SK-N-SH treated with all-trans-retinoic acid at 6 μM for 48 hours (cell line): ENCODE results near the gene NFIX.

Source experiments
- ATAC-seq: fragments of 200-7000 bp; cut with Tn5 transposase; 3 replicates; pipeline ENCODE4 v1.9.1; 2020; ENCODE audit warnings: mild to moderate bottlenecking, moderate library complexity
- ARNTL ChIP-seq: fragments of 450-650 bp; formaldehyde crosslinking; IDR thresholded peaks from 2 replicates; pipeline ENCODE4 v1.5.0; 2020; ENCODE audit warnings: low read depth, mild to moderate bottlenecking, moderate library complexity, borderline replicate concordance
- BACH2 ChIP-seq: fragments of 250-450 bp; sonication (Bioruptor Pico); IDR thresholded peaks from 2 replicates; pipeline ENCODE4 v1.9.0; 2021; ENCODE audit warnings: mild to moderate bottlenecking, borderline replicate concordance
- CREB5 ChIP-seq: fragments of 250-450 bp; sonication (Bioruptor Pico); IDR thresholded peaks from 2 replicates; pipeline ENCODE4 v1.5.1; 2020; ENCODE audit warnings: low read depth, mild to moderate bottlenecking, moderate library complexity
- GLIS3 ChIP-seq: fragments of 250-450 bp; sonication (Bioruptor Pico); IDR thresholded peaks from 2 replicates; pipeline ENCODE4 v1.5.0; 2020; ENCODE audit warnings: mild to moderate bottlenecking, moderate library complexity
- ISL1 ChIP-seq: fragments of 250-450 bp; sonication (Bioruptor Pico); IDR thresholded peaks from 2 replicates; pipeline ENCODE4 v2.1.2; 2022; ENCODE audit warnings: mild to moderate bottlenecking, moderate library complexity
- OSR1 ChIP-seq: fragments of 250-450 bp; sonication (Bioruptor Pico); IDR thresholded peaks from 2 replicates; pipeline ENCODE4 v1.8.0; 2022; ENCODE audit warnings: moderate library complexity, mild to moderate bottlenecking, inconsistent platforms
- PPARA ChIP-seq: fragments of 250-450 bp; sonication (Bioruptor Pico); IDR thresholded peaks from 2 replicates; pipeline ENCODE4 v1.5.0; 2020; ENCODE audit warnings: mild to moderate bottlenecking, borderline replicate concordance
- RARB ChIP-seq: fragments of 250-450 bp; sonication (Bioruptor Pico); IDR thresholded peaks from 2 replicates; pipeline ENCODE4 v1.8.0; 2021; ENCODE audit warnings: mild to moderate bottlenecking, moderate library complexity
- SNAI2 ChIP-seq: fragments of 250-450 bp; sonication (Bioruptor Pico); IDR thresholded peaks from 2 replicates; pipeline ENCODE4 v1.5.0; 2020; ENCODE audit warnings: mild to moderate bottlenecking, moderate library complexity
- TCF4 ChIP-seq: fragments of 250-450 bp; sonication (Bioruptor Pico); IDR thresholded peaks from 2 replicates; pipeline ENCODE4 v1.8.0; 2021; ENCODE audit warnings: mild to moderate bottlenecking, moderate library complexity, borderline replicate concordance
- TOX ChIP-seq: fragments of 250-450 bp; sonication (Bioruptor Pico); IDR thresholded peaks from 2 replicates; pipeline ENCODE4 v1.8.0; 2021; ENCODE audit warnings: mild to moderate bottlenecking, moderate library complexity, borderline replicate concordance
- TSHZ2 ChIP-seq: fragments of 250-450 bp; sonication (Bioruptor Pico); IDR thresholded peaks from 2 replicates; pipeline ENCODE4 v1.5.0; 2020; ENCODE audit warnings: mild to moderate bottlenecking, moderate library complexity
- ZFP3 ChIP-seq: fragments of 250-450 bp; sonication (Bioruptor Pico); IDR thresholded peaks from 2 replicates; pipeline ENCODE4 v1.5.0; 2020; ENCODE audit warnings: mild to moderate bottlenecking, moderate library complexity
- ZFP30 ChIP-seq: fragments of 450-650 bp; formaldehyde crosslinking; IDR thresholded peaks from 2 replicates; pipeline ENCODE4 v1.5.0; 2022; ENCODE audit warnings: mild to moderate bottlenecking, moderate library complexity
- ZNF565 ChIP-seq: fragments of 450-650 bp; formaldehyde crosslinking; conservative IDR thresholded peaks from 2 replicates; pipeline ENCODE4 v1.5.0; 2020; ENCODE audit warnings: low read depth, mild to moderate bottlenecking, moderate library complexity
- ZNF70 ChIP-seq: fragments of 450-650 bp; formaldehyde crosslinking; IDR thresholded peaks from 2 replicates; pipeline ENCODE4 v1.5.0; 2020; ENCODE audit warnings: mild to moderate bottlenecking, moderate library complexity
- ZNF8 ChIP-seq: fragments of 450-650 bp; formaldehyde crosslinking; IDR thresholded peaks from 2 replicates; pipeline ENCODE4 v1.5.0; 2020; ENCODE audit warnings: mild to moderate bottlenecking, moderate library complexity
- TF ChIP-seq, protein P1 (sequence below): fragments of 250-450 bp; sonication (Bioruptor Pico); IDR thresholded peaks from 2 replicates; pipeline ENCODE4 v1.5.1; 2021; ENCODE audit warnings: mild to moderate bottlenecking, moderate library complexity
- TF ChIP-seq, protein P2 (sequence below): fragments of 250-450 bp; sonication (Bioruptor Pico); IDR thresholded peaks from 2 replicates; pipeline ENCODE4 v1.8.0; 2021; ENCODE audit warnings: low read depth, mild to moderate bottlenecking, moderate library complexity, borderline replicate concordance
- TF ChIP-seq, protein P3 (sequence below): fragments of 250-450 bp; sonication (Bioruptor Pico); IDR thresholded peaks from 2 replicates; pipeline ENCODE4 v1.8.0; 2020; ENCODE audit warnings: mild to moderate bottlenecking, moderate library complexity, borderline replicate concordance

The NFIX gene

GRCh38 chr19:13071444-13072187, 76.3 kb downstream of the NFIX start:
- no peak for ATAC-seq
- TF ChIP-seq, protein P1, sequence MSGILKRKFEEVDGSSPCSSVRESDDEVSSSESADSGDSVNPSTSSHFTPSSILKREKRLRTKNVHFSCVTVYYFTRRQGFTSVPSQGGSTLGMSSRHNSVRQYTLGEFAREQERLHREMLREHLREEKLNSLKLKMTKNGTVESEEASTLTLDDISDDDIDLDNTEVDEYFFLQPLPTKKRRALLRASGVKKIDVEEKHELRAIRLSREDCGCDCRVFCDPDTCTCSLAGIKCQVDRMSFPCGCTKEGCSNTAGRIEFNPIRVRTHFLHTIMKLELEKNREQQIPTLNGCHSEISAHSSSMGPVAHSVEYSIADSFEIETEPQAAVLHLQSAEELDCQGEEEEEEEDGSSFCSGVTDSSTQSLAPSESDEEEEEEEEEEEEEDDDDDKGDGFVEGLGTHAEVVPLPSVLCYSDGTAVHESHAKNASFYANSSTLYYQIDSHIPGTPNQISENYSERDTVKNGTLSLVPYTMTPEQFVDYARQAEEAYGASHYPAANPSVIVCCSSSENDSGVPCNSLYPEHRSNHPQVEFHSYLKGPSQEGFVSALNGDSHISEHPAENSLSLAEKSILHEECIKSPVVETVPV (CRISPR knock-in tag) = no peak
- no peak for TF ChIP-seq ISL1 (CRISPR knock-in tag)
- TF ChIP-seq, protein P2, sequence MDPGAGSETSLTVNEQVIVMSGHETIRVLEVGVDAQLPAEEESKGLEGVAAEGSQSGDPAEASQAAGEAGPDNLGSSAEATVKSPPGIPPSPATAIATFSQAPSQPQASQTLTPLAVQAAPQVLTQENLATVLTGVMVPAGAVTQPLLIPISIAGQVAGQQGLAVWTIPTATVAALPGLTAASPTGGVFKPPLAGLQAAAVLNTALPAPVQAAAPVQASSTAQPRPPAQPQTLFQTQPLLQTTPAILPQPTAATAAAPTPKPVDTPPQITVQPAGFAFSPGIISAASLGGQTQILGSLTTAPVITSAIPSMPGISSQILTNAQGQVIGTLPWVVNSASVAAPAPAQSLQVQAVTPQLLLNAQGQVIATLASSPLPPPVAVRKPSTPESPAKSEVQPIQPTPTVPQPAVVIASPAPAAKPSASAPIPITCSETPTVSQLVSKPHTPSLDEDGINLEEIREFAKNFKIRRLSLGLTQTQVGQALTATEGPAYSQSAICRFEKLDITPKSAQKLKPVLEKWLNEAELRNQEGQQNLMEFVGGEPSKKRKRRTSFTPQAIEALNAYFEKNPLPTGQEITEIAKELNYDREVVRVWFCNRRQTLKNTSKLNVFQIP = no peak
- no peak for TF ChIP-seq TSHZ2 (CRISPR knock-in tag)
- TF ChIP-seq ZNF8 (CRISPR knock-in tag) = no peak
- no peak for TF ChIP-seq SNAI2 (CRISPR knock-in tag)
- no peak for TF ChIP-seq ARNTL
- no peak for TF ChIP-seq ZNF70
- TF ChIP-seq ZNF565 = no peak
- no peak for TF ChIP-seq OSR1
- no peak for TF ChIP-seq RARB (CRISPR knock-in tag)
- TF ChIP-seq, protein P3, sequence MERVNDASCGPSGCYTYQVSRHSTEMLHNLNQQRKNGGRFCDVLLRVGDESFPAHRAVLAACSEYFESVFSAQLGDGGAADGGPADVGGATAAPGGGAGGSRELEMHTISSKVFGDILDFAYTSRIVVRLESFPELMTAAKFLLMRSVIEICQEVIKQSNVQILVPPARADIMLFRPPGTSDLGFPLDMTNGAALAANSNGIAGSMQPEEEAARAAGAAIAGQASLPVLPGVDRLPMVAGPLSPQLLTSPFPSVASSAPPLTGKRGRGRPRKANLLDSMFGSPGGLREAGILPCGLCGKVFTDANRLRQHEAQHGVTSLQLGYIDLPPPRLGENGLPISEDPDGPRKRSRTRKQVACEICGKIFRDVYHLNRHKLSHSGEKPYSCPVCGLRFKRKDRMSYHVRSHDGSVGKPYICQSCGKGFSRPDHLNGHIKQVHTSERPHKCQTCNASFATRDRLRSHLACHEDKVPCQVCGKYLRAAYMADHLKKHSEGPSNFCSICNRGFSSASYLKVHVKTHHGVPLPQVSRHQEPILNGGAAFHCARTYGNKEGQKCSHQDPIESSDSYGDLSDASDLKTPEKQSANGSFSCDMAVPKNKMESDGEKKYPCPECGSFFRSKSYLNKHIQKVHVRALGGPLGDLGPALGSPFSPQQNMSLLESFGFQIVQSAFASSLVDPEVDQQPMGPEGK (CRISPR knock-in tag) = no peak
- TF ChIP-seq PPARA (CRISPR knock-in tag) = no peak
- TF ChIP-seq TOX = no peak
- TF ChIP-seq ZFP3 (CRISPR knock-in tag) = no peak

GRCh38 chr19:13072188-13072908, 77.1 kb downstream of the NFIX start:
- TF ChIP-seq CREB5 (no peak), ZNF565 (no peak), OSR1 (no peak), BACH2 (CRISPR knock-in tag) (no peak), ARNTL (no peak), RARB (CRISPR knock-in tag) (no peak), PPARA (CRISPR knock-in tag) (no peak), TCF4 (CRISPR knock-in tag) (no peak), ZNF70 (no peak), SNAI2 (CRISPR knock-in tag) (no peak), ISL1 (CRISPR knock-in tag) (no peak), GLIS3 (CRISPR knock-in tag) (no peak), ZFP30 (CRISPR knock-in tag) (no peak)
- TF ChIP-seq, protein P1 (CRISPR knock-in tag) = no peak
- ATAC-seq = no peak
